BJ (cell line): ENCODE data around the gene CACNA1A. TPM values are rescaled to one million over a fixed set of nuclear protein-coding genes. Genes with fewer than 3 reads are reported as not detected.

ENCODE experiments used
- CTCF ChIA-PET: fragments of 350-600 bp; formaldehyde crosslinking; extraction: SDS; loops from one replicate; lab custom pipeline; 2021; ENCODE audit warnings: antibody characterized with exemption, inconsistent platforms; lab: Yijun Ruan, JAX
- POLR2A ChIA-PET: fragments of 300-600 bp; sonication (Branson Sonifier 250); formaldehyde crosslinking; extraction: SDS; loops from one replicate; lab custom pipeline; 2021; ENCODE audit warnings: antibody characterized with exemption; lab: Charles Lee
- DNase-seq: peaks from one replicate; pipeline ENCODE4 v3.0.0-alpha.2; 2011; ENCODE audit warnings: low read depth
- H3K27me3 ChIP-seq: 2 replicates; pipeline ENCODE4 v1.6.0; 2011; ENCODE audit warnings: low read length; ENCODE audit not compliant: control insufficient read depth, insufficient read depth
- H3K36me3 ChIP-seq: 2 replicates; pipeline ENCODE4 v1.5.1; 2011; ENCODE audit warnings: low read length; ENCODE audit not compliant: control insufficient read depth, insufficient read depth
- H3K4me3 ChIP-seq: 2 replicates; pipeline ENCODE4 v1.5.1; 2011; ENCODE audit warnings: low read depth, mild to moderate bottlenecking, control low read depth, low read length
- polyA plus RNA-seq: library from polyadenylated mRNA; depleted of rRNA; stranded (reverse); fragments of >200 nt; gene quantifications from 2 replicates; pipeline ENCODE4 v1.2.3, GENCODE V29; 2011
- TF ChIP-seq, protein P1 (sequence below): IDR thresholded peaks from 2 replicates; pipeline ENCODE4 v1.5.1; 2011; ENCODE audit warnings: low read depth, mild to moderate bottlenecking, control low read depth, inconsistent platforms, low read length, moderate library complexity; ENCODE audit not compliant: insufficient read depth

The CACNA1A gene
- polyA plus RNA-seq, 1 experiment, result 2.9 TPM

DNA sequence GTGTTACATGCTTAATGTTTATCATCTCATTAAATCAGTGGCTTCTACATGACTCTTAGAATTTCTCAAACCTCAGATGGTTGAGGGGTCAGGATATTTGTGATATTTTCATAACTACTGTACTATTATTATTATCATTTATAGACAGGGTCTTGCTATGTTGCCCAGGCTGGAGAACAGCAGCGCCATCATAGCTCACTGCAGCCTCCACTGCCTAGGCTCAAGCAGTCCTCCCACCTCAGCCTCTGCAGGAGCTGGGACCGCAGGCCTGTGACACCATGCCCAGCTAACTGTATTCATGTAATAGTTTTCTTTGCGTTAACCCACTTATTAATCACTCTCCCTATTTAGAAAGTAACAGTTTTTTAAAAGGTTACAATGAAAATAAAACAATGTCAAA, 346.6 kb downstream of the CACNA1A start:
- Histone ChIP-seq H3K27me3 (no peaks in the 10 kb centered on the region), H3K4me3 (no peak overlapping the region), H3K36me3 (no peaks in the 10 kb centered on the region)
- no peak for DNase-seq
- ChIA-PET POLR2A (no interaction called here), CTCF (no interaction called here)
- TF ChIP-seq, protein P1, sequence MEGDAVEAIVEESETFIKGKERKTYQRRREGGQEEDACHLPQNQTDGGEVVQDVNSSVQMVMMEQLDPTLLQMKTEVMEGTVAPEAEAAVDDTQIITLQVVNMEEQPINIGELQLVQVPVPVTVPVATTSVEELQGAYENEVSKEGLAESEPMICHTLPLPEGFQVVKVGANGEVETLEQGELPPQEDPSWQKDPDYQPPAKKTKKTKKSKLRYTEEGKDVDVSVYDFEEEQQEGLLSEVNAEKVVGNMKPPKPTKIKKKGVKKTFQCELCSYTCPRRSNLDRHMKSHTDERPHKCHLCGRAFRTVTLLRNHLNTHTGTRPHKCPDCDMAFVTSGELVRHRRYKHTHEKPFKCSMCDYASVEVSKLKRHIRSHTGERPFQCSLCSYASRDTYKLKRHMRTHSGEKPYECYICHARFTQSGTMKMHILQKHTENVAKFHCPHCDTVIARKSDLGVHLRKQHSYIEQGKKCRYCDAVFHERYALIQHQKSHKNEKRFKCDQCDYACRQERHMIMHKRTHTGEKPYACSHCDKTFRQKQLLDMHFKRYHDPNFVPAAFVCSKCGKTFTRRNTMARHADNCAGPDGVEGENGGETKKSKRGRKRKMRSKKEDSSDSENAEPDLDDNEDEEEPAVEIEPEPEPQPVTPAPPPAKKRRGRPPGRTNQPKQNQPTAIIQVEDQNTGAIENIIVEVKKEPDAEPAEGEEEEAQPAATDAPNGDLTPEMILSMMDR, result no peak
